Testis (tissue), 2 donors: Measurements from ENCODE around the gene RUNX1.

Source experiments
- CTCF ChIP-seq, 3 experiments: fragments of 450-650 bp in 2 of 3; fragments of 200-600 bp in 1 of 3; sonication (generic) in 1 of 3; IDR thresholded peaks; one replicate each; pipeline ENCODE4 v1.5.1; 2016 to 2019; ENCODE audit warnings: antibody characterized with exemption in 3 of 3, mild to moderate bottlenecking in 2 of 3, moderate library complexity in 1 of 3
- POLR2A ChIP-seq: fragments of 450-650 bp; IDR thresholded peaks from one replicate; pipeline ENCODE4 v1.6.1; 2017; ENCODE audit warnings: antibody characterized with exemption, mild to moderate bottlenecking, moderate library complexity

- TF ChIP-seq CTCF (IDR thresholded peaks at IDR 0.05) = no peak
- TF ChIP-seq POLR2A = no peak
Observed at GRCh38 chr21:35026617-35027562, 22.2 kb downstream of the RUNX1 start.
